DMS53 treated with DMSO at 0.1 percent for 48 hours (cell line): ENCODE data around the gene C10orf143.

ENCODE experiments used
- DNase-seq: peaks from one replicate; lab custom pipeline; 2025; ENCODE audit not compliant: unreplicated experiment; lab: John Stamatoyannopoulos, UW

C10orf143 gene

DNA sequence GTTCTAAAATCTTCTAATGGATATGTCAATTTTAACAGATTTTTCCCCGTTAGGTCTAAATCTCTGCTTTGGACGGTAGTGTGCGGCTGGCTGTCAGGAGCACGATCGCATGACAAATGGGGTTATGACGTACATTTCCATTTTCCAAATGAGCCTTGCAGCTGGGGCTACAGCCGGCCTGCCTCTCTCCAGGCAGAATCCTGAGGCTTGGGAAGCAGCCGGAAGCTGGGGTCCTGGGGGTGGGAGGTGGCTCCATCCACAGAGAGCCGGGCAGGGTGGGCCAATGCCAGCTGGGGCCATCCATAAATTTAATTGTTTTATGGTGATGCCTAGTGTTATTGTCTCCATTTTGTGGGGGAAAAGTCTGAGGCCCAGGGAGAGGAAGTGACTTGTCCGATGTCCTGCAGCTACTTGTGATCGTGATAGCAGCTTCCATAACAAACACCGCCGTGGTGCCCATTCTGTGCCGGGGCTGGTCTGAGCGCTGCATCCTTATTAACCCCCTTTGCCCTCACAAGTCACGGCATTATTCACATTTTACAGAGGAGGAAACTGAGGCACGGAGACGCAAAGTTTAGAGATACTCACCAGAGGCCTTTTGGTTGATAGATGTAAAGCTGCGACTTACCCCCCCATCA is 93.5 kb downstream of the C10orf143 start:
- no peak for DNase-seq

DNA sequence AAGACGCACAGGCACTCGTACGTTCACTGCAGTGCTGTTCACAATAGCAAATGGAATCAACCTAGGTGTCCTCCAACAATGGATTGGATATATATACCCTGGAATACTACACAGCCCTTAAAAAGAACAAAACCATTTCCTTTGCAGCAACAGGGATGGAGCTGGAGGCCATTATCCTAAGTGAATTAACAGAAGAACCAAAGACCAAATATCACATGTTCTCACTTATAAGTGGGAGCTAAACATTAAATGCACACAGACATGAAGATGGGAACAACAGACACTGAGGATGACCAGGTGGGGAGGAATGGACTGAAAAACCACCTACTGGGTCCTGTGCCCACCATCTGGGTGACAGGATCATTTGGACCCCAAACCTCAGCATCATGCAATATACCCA is 94.5 kb downstream of the C10orf143 start:
- DNase-seq = no peak

DNA sequence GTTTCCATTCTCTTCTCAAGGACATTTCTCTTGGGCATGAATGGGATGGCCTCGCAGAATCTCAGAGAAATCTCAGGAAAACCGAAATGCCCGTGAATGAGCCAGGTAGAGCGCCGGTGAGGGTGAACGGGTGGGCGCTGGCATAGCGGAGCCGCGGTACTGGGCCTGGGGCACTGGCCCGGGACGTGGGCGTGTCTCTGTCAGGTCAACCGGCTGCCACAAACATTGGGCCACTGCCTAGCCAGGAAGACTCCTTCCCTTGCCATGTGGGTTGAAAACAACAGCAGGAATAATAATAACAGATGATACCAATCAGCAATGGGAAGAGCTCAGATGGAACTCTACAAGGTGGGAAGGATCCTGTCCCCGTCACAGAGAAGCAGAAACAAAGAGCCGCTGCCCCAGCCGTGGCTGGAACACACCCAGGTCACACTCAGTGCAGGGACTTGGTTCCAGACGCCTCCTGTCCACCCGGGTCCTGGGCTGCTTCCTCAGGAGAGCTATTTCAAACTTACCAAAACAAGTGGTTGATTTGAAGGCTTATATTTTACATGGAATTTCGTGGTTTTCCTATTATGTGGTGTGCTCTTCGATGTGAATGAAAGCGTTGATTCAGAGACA is 95.4 kb downstream of the C10orf143 start:
- no peak for DNase-seq

DNA sequence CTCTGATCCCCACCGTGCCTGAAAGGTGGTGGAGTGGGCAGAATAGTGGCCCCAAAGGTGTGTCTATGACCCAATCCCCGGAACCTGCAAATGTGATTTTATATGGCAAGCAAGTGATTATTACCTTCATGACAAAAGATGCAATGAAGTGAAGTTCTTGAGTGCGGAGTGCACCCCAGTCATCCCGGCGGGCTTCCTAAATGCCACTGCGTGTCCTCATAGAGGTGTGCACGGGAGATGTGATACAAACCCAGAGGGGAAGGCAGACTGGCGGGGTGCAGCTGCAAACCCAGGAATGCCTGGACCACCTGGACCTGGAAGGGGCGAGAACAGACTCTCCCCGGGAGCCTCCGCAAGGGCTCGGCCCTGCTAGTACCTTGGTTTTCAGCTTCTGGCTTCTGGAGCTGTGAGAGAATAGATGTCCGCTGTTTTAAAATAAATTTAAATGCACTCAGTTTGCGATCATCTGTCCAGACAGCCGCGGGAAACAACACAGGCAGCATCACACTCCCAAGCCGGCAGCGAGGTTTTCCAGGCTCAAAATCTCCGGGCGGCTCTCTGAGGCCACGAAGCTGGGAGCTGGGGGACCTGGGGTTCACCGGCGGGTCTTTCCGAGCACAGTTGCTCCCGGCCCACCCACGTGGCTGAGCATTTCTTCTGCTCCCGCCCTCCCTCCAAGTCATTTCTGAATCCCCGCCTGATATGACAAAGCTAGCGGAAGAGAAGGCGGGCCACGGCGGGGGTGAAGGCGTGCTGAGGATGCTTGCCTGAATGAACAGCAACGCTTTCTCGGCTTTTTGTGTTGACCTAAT is 96.2 kb downstream of the C10orf143 start:
- no peak for DNase-seq
